ENCODE data around the gene VPS16. TPM values are rescaled to one million over a fixed set of nuclear protein-coding genes. Genes with fewer than 3 reads are reported as not detected.

VPS16 gene
- total RNA-seq, 1 experiment from 2014 or later = 24.7 TPM

- H3K9me2 ChIP-seq (replicated peaks; ENCODE audit: insufficient read depth, low read length) = no peaks in the 10 kb centered on the region
- no peaks in the 10 kb centered on the region for H3K9me3 ChIP-seq (ENCODE audit: low read length)
- H3K79me2 ChIP-seq (ENCODE audit: low read length) = peaks cover 82% of the 10 kb centered on the region
- H3K4me2 ChIP-seq (ENCODE audit: low read depth, low read length, poor library complexity, severe bottlenecking) = no peak overlapping the region
- H3K27ac ChIP-seq (ENCODE audit: low read length) = no peak overlapping the region
- no peak overlapping the region for H3K4me3 ChIP-seq (ENCODE audit: low read length)
- H4K20me1 ChIP-seq (ENCODE audit: insufficient read depth, low read depth, low read length) = no peaks in the 10 kb centered on the region
- no peak for DNase-seq
- no peak overlapping the region for H3K9ac ChIP-seq (ENCODE audit: low read length)
- no peaks in the 10 kb centered on the region for H3K36me3 ChIP-seq (ENCODE audit: insufficient read depth, low read length)
- peaks cover 7% of the 10 kb centered on the region for H3K4me1 ChIP-seq (ENCODE audit: low read length)
- H3K27me3 ChIP-seq (ENCODE audit: low read length) = no peaks in the 10 kb centered on the region
- no peak overlapping the region for H2AFZ ChIP-seq (ENCODE audit: low read length)
Observed at GRCh38 chr20:2909953-2910352, 69.4 kb downstream of the VPS16 start.

GRCh38 chr20:2911200-2911599, 70.7 kb downstream of the VPS16 start:
- H3K36me3 ChIP-seq (ENCODE audit: insufficient read depth, low read length) = no peaks in the 10 kb centered on the region; the same call in 1 of the 2 replicates
- peak overlapping the region; percentile 21; the same call in 1 of the 2 replicates for H3K27ac ChIP-seq (ENCODE audit: low read length)
- H3K4me2 ChIP-seq (ENCODE audit: low read depth, low read length, poor library complexity, severe bottlenecking) = no peak overlapping the region
- H3K9ac ChIP-seq (ENCODE audit: low read length) = no peak overlapping the region
- H3K4me3 ChIP-seq (ENCODE audit: low read length) = no peak overlapping the region
- H4K20me1 ChIP-seq (ENCODE audit: insufficient read depth, low read depth, low read length) = no peaks in the 10 kb centered on the region
- H2AFZ ChIP-seq (ENCODE audit: low read length) = no peak overlapping the region
- no peaks in the 10 kb centered on the region for H3K27me3 ChIP-seq (ENCODE audit: low read length)
- H3K9me2 ChIP-seq (replicated peaks; ENCODE audit: insufficient read depth, low read length) = no peaks in the 10 kb centered on the region
- peaks cover 7% of the 10 kb centered on the region for H3K4me1 ChIP-seq (ENCODE audit: low read length)
- H3K9me3 ChIP-seq (ENCODE audit: low read length) = no peaks in the 10 kb centered on the region
- peaks cover 83% of the 10 kb centered on the region for H3K79me2 ChIP-seq (ENCODE audit: low read length)
- no peak for DNase-seq

DNA sequence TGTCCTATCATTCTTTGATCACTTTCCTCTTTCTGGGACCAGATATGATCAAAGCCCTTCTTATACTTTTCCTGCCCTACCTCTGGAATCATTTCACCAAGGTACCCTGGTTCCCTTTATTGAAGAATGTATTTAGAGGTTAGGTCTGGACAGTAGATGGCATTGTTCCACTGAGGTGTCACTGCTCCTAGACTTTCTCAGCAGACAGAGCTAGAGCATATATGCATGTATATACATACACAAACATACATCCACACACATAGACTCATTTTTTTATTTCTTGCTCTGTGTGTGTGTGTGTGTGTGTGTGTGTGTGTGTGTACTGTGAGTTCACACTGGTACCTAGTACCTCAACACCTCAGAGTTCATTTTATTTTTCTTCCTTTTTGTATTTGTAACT, 73.6 kb downstream of the VPS16 start:
- no peaks in the 10 kb centered on the region for H3K9me3 ChIP-seq (ENCODE audit: low read length)
- H3K4me3 ChIP-seq (ENCODE audit: low read length) = no peak overlapping the region
- DNase-seq = peak; percentile 49
- no peaks in the 10 kb centered on the region for H3K9me2 ChIP-seq (replicated peaks; ENCODE audit: insufficient read depth, low read length)
- no peak overlapping the region for H3K27ac ChIP-seq (ENCODE audit: low read length)
- no peaks in the 10 kb centered on the region for H4K20me1 ChIP-seq (ENCODE audit: insufficient read depth, low read depth, low read length)
- peaks cover 18% of the 10 kb centered on the region for H3K4me1 ChIP-seq (ENCODE audit: low read length)
- H2AFZ ChIP-seq (ENCODE audit: low read length) = no peak overlapping the region
- H3K27me3 ChIP-seq (ENCODE audit: low read length) = no peaks in the 10 kb centered on the region
- peaks cover 80% of the 10 kb centered on the region for H3K79me2 ChIP-seq (ENCODE audit: low read length)
- H3K4me2 ChIP-seq (ENCODE audit: low read depth, low read length, poor library complexity, severe bottlenecking) = no peak overlapping the region
- no peaks in the 10 kb centered on the region; the same call in 1 of the 2 replicates for H3K36me3 ChIP-seq (ENCODE audit: insufficient read depth, low read length)
- H3K9ac ChIP-seq (ENCODE audit: low read length) = no peak overlapping the region

Other genes starting within 250 kb of the VPS16 start
- gene NOP56, start 188.1 kb upstream of the VPS16 start, total RNA-seq (2014; rRNA removed; shearing (Covaris generic); ENCODE audit: low replicate concordance) = 192 and 300 TPM in 2 replicates
- gene IDH3B, start 176.5 kb upstream of the VPS16 start, total RNA-seq (2014; rRNA removed; shearing (Covaris generic); ENCODE audit: low replicate concordance) = 83.7 and 129 TPM in 2 replicates
- gene EBF4, start 148.0 kb upstream of the VPS16 start, total RNA-seq (2014; rRNA removed; shearing (Covaris generic); ENCODE audit: low replicate concordance) = 6.5 and 12.8 TPM in 2 replicates
- gene CPXM1, start 40.1 kb upstream of the VPS16 start, total RNA-seq (2014; rRNA removed; shearing (Covaris generic); ENCODE audit: low replicate concordance) = not detected in 2 replicates
- not detected in 2 replicates for gene C20orf141, start 25.8 kb upstream of the VPS16 start, total RNA-seq (2014; rRNA removed; shearing (Covaris generic); ENCODE audit: low replicate concordance)
- gene TMEM239, start 24.4 kb upstream of the VPS16 start, total RNA-seq (2014; rRNA removed; shearing (Covaris generic); ENCODE audit: low replicate concordance) = not detected in 2 replicates
- 19.0 and 20.3 TPM in 2 replicates for gene PCED1A, start 90 bp upstream of the VPS16 start, total RNA-seq (2014; rRNA removed; shearing (Covaris generic); ENCODE audit: low replicate concordance)
- gene PTPRA, start 32.7 kb downstream of the VPS16 start, total RNA-seq (2014; rRNA removed; shearing (Covaris generic); ENCODE audit: low replicate concordance) = 45.2 and 58.4 TPM in 2 replicates
- 0.52 and 2.7 TPM in 2 replicates for gene GNRH2, start 202.9 kb downstream of the VPS16 start, total RNA-seq (2014; rRNA removed; shearing (Covaris generic); ENCODE audit: low replicate concordance)
- 66.5 and 109 TPM in 2 replicates for gene MRPS26, start 205.3 kb downstream of the VPS16 start, total RNA-seq (2014; rRNA removed; shearing (Covaris generic); ENCODE audit: low replicate concordance)
- gene OXT, start 230.9 kb downstream of the VPS16 start, total RNA-seq (2014; rRNA removed; shearing (Covaris generic); ENCODE audit: low replicate concordance) = not detected in 2 replicates
- gene AVP, start 244.0 kb downstream of the VPS16 start, total RNA-seq (2014; rRNA removed; shearing (Covaris generic); ENCODE audit: low replicate concordance) = not detected in 2 replicates

Data from Karpas-422 (cell line).